Head of caudate nucleus (tissue), 42 donors: ENCODE results near the gene DHRS2.
"Not testable (repeated sequence)": the region's sequence is repeated elsewhere in the genome, so short reads cannot be mapped to it uniquely, and the experiment has no call there.

Experiments
- DNase-seq, 42 donors: peaks; one replicate each; pipeline versions ENCODE4 v3.0.0 to v3.0.0-alpha.2; 2020 to 2021; ENCODE audit warnings: mixed read lengths in 7 of 42
- intact Hi-C: fragments of 100-400 bp; cut with DNase I; formaldehyde crosslinking; loops from one replicate; pipeline ENCODE4 v1.15.0; 2022

Gene DHRS2

DNA sequence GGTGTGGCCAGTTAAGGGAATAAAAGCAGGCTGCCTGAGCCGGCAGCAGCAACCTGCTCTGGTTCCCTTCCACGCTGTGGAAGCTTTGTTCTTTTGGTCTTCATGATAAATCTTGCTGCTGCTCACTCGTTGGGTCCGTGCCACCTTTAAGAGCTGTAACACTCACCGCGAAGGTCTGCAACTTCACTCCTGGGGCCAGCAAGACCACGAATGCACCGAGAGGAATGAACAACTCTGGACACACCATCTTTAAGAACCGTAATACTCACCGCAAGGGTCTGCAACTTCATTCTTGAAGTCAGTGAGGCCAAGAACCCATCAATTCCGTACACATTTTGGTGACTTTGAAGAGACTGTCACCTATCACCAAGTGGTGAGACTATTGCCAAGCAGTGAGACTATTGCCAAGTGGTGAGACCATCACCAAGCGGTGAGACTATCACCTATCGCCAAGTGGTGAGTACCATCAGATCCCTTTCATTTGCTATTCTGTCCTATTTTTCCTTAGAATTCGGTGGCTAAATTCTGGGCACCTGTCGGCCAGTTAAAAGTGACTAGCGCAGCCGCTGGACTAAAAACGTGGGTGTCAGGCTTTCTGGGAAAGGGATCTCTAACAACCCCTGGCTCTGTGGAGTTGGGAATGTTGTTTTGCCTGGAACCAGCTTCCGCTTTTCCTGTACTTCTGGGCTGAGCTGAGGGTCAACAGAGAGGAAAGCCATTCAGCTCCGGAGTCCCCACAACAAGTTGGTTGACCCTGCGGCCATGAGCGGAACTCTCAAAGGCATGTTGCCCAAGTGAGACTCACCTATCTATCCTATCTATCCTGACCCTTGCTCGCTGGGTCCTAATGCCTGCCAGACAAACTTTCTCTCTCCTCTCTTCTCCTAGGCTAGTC lies at the start of gene DHRS2:
Gene DHRS2, plus strand, starts transcription at position 48 of the 895 bp plus-strand sequence. CDS start 2,501 bp downstream, outside the sequence.
- DNase-seq = no peak
- intact Hi-C loops = loop anchor here (10.0 kb wide), 1 partner anchor 298 kb away; no protein-coding TSS in a partner anchor

GRCh38 chr14:23588884-23589598 lies 47.1 kb upstream of the DHRS2 start:
- intact Hi-C loops = no loop called here
- peak; percentile 76 to 94 (median 87) for DNase-seq

- peak in 2 of 42 donors; percentile 9 to 30 for DNase-seq
These were observed 46.6 kb upstream of the DHRS2 start for GRCh38 chr14:23589606-23590005.

GRCh38 chr14:23590198-23590597 lies 46.0 kb upstream of the DHRS2 start:
- peak in 1 of 42 donors; percentile 8 for DNase-seq
- intact Hi-C loops = no loop called here

More at GRCh38 chr14:23589606-23590005, 46.6 kb upstream of the DHRS2 start:
- intact Hi-C loops = no loop called here

GRCh38 chr14:23594191-23594590 lies 42.0 kb upstream of the DHRS2 start:
- intact Hi-C loops = not testable (repeated sequence)
- DNase-seq = peak in 1 of 42 donors; percentile 16

GRCh38 chr14:23600322-23600707 lies 35.8 kb upstream of the DHRS2 start:
- no peak for DNase-seq
- intact Hi-C loops = no loop called here

GRCh38 chr14:23600806-23601205 lies 35.4 kb upstream of the DHRS2 start:
- DNase-seq = no peak

DNA sequence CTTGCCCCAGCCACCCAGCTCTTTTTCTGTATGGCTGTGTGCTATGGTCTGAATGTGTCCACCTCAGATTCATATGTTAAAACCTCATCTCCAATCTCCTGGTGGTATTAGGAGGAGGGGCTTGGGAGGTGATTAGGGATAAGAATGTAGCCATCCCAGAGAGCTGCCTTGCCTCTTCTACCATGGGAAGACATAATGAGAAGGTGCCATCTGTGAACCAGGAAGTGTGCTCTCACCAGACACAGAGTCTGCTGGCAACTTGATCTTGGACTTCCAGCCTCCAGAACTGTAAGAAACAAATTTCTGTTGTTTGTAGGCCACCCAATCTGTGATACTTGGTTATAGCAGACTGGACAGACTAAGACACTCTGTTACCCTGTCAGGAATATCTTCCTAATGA lies 34.7 kb upstream of the DHRS2 start:
- DNase-seq = no peak
- intact Hi-C loops = no loop called here

More at GRCh38 chr14:23600806-23601205, 35.4 kb upstream of the DHRS2 start:
- intact Hi-C loops = no loop called here

DNA sequence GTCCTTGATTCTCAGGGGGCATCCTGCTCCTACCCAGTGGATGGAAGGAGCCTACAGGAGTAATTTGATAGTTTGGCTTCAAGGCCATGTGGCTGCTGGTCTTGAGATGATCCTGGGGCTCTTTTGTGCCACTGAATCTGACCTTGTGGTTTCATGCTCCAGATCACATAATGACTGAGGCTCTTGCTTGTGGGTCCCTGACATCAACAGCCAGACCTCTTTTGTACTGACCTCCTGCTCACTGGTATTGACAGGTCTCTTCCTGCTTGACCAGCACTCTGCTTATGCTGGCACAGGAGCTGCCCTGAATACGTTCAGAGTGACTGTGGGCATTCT lies 34.4 kb upstream of the DHRS2 start:
- no peak for DNase-seq
- intact Hi-C loops = no loop called here

DNA sequence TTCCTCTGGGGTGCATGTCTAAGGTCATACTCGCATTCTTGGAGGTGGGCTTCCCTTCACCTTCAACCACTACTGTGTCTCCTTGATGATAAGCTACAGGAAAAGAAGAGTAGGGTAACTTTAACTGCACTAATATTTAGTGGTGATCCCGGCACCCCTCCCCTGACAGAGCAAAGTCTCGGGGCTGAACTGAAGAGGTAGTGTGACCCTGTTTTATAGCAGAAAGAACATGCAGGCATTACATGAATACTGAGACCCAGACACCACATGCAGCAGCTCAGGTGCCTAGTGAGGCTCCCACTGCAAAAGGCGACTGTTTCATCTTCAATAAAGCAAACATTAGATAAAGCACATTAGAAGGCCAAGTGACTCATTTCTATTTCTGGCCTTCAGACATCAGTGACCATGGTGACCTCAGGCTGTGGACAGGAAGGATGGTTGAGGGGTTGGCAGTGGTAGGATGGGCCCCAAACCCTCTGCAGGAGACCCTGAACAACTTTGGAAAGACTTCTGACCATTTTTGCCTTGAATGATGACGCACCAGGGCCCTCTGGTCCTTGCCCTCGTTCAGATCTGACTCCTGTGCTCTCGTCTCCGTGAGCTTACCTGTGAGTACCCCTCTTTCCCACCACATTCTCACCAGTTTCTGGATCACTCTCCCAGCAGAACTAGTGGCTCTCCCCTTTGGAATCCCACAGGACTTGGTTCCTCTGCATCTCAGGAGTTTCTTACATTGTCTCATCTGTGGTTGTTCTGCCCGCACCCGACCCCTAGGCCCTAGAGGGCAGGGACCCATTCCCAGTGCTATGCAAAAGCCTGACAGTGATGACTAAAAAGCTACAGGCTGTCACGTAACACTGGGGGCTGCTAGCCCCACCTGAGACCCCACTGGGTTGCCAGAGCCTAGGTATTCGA lies 33.7 kb upstream of the DHRS2 start:
- intact Hi-C loops = no loop called here
- DNase-seq = peak in 1 of 42 donors; percentile 18

GRCh38 chr14:23603103-23603502 lies 33.1 kb upstream of the DHRS2 start:
- intact Hi-C loops = no loop called here
- DNase-seq = peak in 1 of 42 donors; percentile 18

DNA sequence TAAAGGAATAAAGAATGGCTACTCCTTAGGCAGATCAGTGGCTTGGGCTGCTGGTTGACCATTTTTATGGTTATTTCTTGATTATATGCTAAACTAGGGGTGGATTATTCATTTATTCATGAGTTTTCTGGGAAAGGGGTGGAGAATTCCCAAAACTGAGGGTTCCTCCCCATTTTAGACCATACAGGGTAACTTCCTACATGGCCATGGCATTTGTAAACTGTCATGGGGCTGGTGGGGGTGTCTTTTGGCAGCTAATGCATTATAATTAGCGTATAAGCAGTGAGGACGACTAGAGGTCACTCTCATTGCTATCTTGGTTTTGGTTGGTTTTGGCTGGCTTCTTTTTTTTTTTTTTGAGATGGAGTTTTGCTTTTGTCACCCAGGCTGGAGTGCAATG lies 32.0 kb upstream of the DHRS2 start:
- intact Hi-C loops = no loop called here
- no peak for DNase-seq

DNA sequence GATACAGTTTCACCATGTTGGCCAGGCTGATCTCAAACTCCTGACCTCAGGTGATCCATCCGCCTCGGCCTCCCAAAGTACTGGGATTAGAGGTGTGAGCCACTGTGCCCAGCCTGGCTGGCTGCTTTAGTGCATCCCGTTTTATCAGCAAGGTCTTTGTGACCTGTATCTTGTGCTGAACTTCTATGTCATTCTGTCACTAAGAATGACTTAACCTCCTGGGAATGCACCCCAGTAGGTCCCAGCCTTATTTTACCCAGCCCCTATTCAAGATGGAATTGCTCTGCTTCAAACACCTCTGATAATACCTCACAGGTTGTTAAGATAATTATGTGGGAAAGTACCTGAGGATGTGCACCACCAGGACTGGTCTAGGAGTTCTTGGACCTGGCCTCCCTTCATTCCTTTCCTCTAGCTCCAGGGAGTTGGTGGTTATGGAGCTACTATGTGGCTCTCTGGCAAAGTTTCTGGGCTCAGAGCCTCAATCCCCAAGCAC lies 31.4 kb upstream of the DHRS2 start:
- intact Hi-C loops = no loop called here
- DNase-seq = no peak

- intact Hi-C loops = no loop called here
- DNase-seq = no peak
These were observed 30.1 kb upstream of the DHRS2 start for GRCh38 chr14:23605931-23606585.

DNA sequence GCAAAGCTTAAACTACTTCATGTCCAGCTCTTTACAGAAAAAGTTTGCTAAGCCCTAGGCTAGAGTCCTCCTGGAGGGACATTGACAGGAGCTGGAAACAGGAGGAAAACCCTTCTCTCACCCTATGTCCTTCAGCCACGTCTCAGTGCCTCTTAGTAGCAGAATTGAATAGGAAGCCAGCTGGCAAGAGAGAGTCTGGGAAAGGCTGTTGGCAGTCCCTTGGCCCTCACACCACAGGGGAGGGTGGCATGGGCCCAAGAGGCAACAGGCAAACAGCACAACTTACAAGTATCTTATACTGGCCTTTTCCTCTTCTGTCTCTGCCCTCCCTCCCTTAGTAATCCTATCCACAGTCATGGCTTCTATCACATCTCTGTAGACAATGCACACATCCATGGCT lies 27.7 kb upstream of the DHRS2 start:
- peak in 4 of 42 donors; percentile 9 to 42 (median 22) for DNase-seq
- intact Hi-C loops = no loop called here

DNA sequence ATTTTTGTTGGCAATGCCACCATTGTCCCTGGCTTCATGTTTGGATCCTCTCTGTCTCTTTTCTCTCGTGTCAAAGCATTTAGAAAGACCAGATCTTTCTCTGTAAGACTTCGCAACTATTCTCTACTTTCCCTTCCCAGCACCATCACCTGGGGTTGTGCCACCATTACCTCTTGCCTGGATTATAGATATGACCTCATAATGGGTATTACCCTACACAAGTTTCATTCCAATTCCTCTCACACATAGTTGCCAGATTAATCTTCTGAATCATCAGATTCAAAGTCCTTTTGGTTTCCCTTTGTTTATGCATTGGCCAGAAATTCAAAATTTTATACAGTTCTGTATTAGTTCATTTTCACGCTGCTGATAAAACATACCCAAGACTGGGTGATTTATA lies 27.2 kb upstream of the DHRS2 start:
- intact Hi-C loops = no loop called here

DNA sequence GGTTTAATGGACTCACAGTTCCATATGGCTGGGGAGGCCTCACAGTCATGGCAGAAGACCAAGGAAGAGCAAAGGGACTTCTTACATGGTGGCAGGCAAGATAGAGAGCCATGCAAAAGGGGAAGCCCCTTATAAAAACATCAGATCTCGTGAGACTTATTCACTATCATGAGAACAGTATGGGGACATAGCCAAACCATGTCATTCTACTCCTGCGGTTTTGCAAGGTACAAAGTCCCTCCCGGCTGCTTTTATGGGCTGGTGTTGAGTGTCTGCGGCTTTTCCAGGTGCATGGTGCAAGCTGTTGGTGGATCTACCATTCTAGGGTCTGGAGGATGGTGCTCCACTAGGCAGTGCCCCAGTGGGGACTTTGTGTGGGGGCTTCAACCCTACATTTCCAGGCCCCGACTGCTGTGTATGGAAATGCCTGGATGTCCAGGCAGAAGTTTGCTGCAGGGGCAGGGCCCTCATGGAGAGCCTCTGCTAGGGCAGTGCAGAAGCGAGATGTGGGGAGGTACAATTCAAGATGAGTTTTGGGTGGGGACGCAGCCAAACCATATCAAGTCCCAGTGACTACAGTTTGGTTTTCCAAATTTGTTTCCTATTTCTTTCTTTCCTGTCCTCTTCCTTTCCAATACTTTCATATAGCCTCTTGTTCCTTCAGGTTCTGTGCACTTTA lies 26.6 kb upstream of the DHRS2 start:
- intact Hi-C loops, DNase-seq: not testable (repeated sequence)

More for the DNA sequence above, 27.2 kb upstream of the DHRS2 start:
- DNase-seq = no peak
